Mucosa of descending colon (tissue), 3 donors: ENCODE data around the gene SRSF12. TPM values are rescaled to one million over a fixed set of nuclear protein-coding genes. Genes with fewer than 3 reads are reported as not detected.

Experiments used
- ATAC-seq: fragments of 200-7000 bp; cut with Tn5 transposase; one replicate; pipeline ENCODE4 v1.9.1; 2020; ENCODE audit warnings: mild to moderate bottlenecking, moderate library complexity
- DNase-seq, 3 donors: peaks; one replicate each; pipeline ENCODE4 v3.0.0-alpha.2; 2020
- H3K36me3 ChIP-seq: fragments of 200-600 bp; one replicate; pipeline ENCODE4 v1.8.0; 2021; ENCODE audit warnings: low read depth, mild to moderate bottlenecking
- H3K4me1 ChIP-seq: fragments of 200-600 bp; one replicate; pipeline ENCODE4 v1.8.0; 2021; ENCODE audit warnings: low read depth, mild to moderate bottlenecking
- H3K4me3 ChIP-seq: fragments of 200-600 bp; one replicate; pipeline ENCODE4 v1.8.0; 2021; ENCODE audit warnings: mild to moderate bottlenecking
- H3K9me3 ChIP-seq: fragments of 200-600 bp; one replicate; pipeline ENCODE4 v1.8.0; 2021; ENCODE audit warnings: mild to moderate bottlenecking
- intact Hi-C, 2 donors: fragments of 100-400 bp; cut with DNase I in 1 of 2; cut with micrococcal nuclease in 1 of 2; formaldehyde crosslinking; loops; one replicate each; pipeline versions ENCODE4 v1.11.0 to v1.11.1; 2022; cut with DNase I, micrococcal nuclease
- total RNA-seq, 3 donors: library from RNA; stranded (reverse); fragmentation: NEBNext Ultra II Directional in 2 of 3; extraction: Animal tissue kit (Norgen Biotek cat#: 25700) in 2 of 3; gene quantifications; one replicate each; pipeline versions ENCODE4 v1.2.1 to v1.2.4, GENCODE V29; 2021 to 2023
- TF ChIP-seq, protein P1 (sequence below): fragments of 200-600 bp; IDR thresholded peaks from one replicate; pipeline ENCODE4 v1.8.0; 2022; ENCODE audit warnings: antibody characterized with exemption, mild to moderate bottlenecking
- donor health status: DM: no; HTN: no; CAD: no; lungs with moderate emphysema.
- donor health status: DM: no; HTN: no; CAD: no.
- donor health status: DM: no; HTN: yes; CAD: no.

SRSF12 gene
- total RNA-seq, 3 donors from 2014 or later, result 0.12 to 0.51 TPM; not detected in 1

GRCh38 chr6:89098461-89098860 is 19.4 kb downstream of the SRSF12 start:
- intact Hi-C loops, result no loop called here

DNA sequence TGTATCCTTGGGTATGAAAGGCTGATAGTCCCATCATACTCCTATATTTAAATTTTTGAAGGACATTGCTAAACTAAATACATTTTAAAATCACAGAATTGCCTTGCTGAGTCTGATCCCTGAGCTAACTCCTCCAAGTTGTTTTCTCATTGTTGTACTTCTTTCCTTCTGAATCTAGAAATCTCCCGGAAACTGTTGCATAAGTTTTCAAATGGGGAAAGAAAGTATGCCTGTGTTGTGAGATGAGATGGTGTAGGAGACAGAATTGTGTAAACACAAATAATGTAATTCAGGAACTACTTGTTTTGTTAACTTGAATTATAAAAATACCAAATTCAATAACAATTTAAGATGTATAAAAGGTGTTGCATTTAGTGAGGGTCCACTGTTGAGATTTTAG is 30.0 kb downstream of the SRSF12 start:
- TF ChIP-seq, protein P1, sequence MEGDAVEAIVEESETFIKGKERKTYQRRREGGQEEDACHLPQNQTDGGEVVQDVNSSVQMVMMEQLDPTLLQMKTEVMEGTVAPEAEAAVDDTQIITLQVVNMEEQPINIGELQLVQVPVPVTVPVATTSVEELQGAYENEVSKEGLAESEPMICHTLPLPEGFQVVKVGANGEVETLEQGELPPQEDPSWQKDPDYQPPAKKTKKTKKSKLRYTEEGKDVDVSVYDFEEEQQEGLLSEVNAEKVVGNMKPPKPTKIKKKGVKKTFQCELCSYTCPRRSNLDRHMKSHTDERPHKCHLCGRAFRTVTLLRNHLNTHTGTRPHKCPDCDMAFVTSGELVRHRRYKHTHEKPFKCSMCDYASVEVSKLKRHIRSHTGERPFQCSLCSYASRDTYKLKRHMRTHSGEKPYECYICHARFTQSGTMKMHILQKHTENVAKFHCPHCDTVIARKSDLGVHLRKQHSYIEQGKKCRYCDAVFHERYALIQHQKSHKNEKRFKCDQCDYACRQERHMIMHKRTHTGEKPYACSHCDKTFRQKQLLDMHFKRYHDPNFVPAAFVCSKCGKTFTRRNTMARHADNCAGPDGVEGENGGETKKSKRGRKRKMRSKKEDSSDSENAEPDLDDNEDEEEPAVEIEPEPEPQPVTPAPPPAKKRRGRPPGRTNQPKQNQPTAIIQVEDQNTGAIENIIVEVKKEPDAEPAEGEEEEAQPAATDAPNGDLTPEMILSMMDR, result no peak
- peaks cover 1% of the 10 kb centered on the region for H3K4me1 ChIP-seq
- ATAC-seq, result no peak

More at GRCh38 chr6:89098461-89098860, 19.4 kb downstream of the SRSF12 start:
- Histone ChIP-seq H3K4me1 (no peaks in the 10 kb centered on the region), H3K4me3 (no peak overlapping the region), H3K9me3 (no peaks in the 10 kb centered on the region), H3K36me3 (no peaks in the 10 kb centered on the region)
- ATAC-seq (no peak), DNase-seq (no peak)
- TF ChIP-seq, protein P1, result no peak

DNA sequence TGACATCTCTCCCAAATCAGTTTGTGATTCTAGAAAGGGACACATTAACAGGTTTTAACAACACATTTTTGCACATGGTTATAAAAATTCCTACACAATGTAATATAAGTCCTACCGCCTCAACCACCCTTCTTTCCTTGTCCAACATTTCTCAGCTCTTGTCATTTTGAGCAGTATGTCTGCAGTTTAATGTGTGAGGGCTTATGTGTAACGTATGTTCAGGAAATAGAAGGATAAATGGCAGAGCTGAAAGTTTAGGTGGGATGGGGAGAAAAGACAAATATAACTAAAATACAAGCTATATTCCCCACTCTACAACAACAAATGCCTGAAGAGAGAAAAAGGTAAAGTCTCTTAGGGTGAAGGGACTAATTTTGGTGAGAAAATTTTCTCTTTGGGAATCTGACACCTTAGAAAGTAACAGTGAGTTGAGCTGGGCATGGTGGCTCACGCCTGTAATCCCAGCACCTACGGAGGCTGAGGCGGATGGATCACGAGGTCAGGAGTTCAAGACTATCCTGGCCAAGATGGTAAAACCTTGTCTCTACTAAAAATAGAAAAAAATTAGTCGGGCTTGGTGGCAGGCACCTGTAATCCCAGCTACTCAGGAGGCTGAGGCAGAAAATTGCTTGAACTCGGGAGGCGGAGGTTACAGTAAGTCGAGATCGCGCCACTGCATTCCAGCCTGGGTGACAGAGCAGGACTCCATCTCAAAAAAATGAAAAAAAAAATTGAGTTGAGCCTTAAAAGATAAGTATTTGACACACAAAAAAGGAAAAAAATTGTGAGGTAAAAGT is 32.3 kb downstream of the SRSF12 start:
- no peaks in the 10 kb centered on the region for H3K9me3 ChIP-seq
- no peak for DNase-seq
- peaks cover 4% of the 10 kb centered on the region for H3K4me1 ChIP-seq
- H3K4me3 ChIP-seq, result no peak overlapping the region
- no peaks in the 10 kb centered on the region for H3K36me3 ChIP-seq
- intact Hi-C loops, result no loop called here
- ATAC-seq, result no peak
- TF ChIP-seq, protein P1, result no peak

More for the DNA sequence above, 30.0 kb downstream of the SRSF12 start:
- H3K4me3 ChIP-seq, result no peak overlapping the region
- no peak for DNase-seq
- intact Hi-C loops, result no loop called here
- no peaks in the 10 kb centered on the region for H3K36me3 ChIP-seq
- H3K9me3 ChIP-seq, result no peaks in the 10 kb centered on the region

DNA sequence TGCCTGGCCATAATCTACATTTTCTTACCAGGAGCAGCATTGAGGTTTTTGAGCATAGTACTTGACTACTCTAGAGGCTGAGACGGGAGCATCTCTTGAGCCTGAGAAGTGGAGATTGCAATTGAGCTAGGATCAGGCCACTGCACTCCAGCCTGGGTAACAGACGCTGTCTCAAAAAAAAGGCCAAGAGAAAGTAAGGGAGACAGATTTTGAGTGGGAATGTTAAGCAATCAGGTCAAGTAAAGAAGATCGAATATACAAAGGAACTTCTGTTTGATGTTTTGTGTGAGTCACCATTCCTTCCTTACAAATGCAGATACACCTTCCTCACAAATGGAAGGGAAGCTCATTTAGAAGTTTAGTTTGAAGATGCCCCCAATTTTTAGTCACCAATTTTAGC is 32.9 kb downstream of the SRSF12 start:
- ATAC-seq (no peak), DNase-seq (no peak)
- H3K4me3 ChIP-seq, result no peak overlapping the region
- peaks cover 4% of the 10 kb centered on the region for H3K4me1 ChIP-seq
- H3K36me3 ChIP-seq, result no peaks in the 10 kb centered on the region
- intact Hi-C loops, result loop anchor here in 1 of 2 donors (5.0 kb wide), 1 partner anchor 53 kb away; no protein-coding TSS in a partner anchor
- TF ChIP-seq, protein P1, result no peak
- no peaks in the 10 kb centered on the region for H3K9me3 ChIP-seq

- intact Hi-C loops, result loop anchor here in 1 of 2 donors (5.0 kb wide), 1 partner anchor 52 kb away; no protein-coding TSS in a partner anchor
- H3K9me3 ChIP-seq, result no peaks in the 10 kb centered on the region
- TF ChIP-seq, protein P1, result no peak
- H3K4me3 ChIP-seq, result no peak overlapping the region
- ATAC-seq (no peak), DNase-seq (no peak)
- peaks cover 6% of the 10 kb centered on the region for H3K4me1 ChIP-seq
- no peaks in the 10 kb centered on the region for H3K36me3 ChIP-seq
These were observed 33.3 kb downstream of the SRSF12 start for GRCh38 chr6:89084542-89084941.
